Measurements from ENCODE around the gene NAA35. TPM values are rescaled to one million over a fixed set of nuclear protein-coding genes. Genes with fewer than 3 reads are reported as not detected.
"Not testable (repeated sequence)": the region's sequence is repeated elsewhere in the genome, so short reads cannot be mapped to it uniquely, and the experiment has no call there.

Gene NAA35
- total RNA-seq, 1 donor from 2014 or later, result 17.9 TPM

- intact Hi-C loops (cut with micrococcal nuclease), result no loop called here
- DNase-seq, result no peak
- Histone ChIP-seq H3K36me3 (peaks cover 61% of the 10 kb centered on the region), H3K4me3 (no peak overlapping the region), H3K27me3 (ENCODE audit: low read depth) (no peaks in the 10 kb centered on the region), H3K9me3 (replicated peaks) (no peaks in the 10 kb centered on the region), H3K4me1 (peaks cover 16% of the 10 kb centered on the region), H3K27ac (replicated peaks) (no peak overlapping the region)
- no peak for TF ChIP-seq CTCF (IDR thresholded peaks at IDR 0.05; ENCODE audit: borderline replicate concordance)
Measured at GRCh38 chr9:85964949-85965348, 24.0 kb downstream of the NAA35 start.

GRCh38 chr9:85969727-85970126 is 28.8 kb downstream of the NAA35 start:
- Histone ChIP-seq H3K27ac (replicated peaks) (no peak overlapping the region), H3K9me3 (replicated peaks) (no peaks in the 10 kb centered on the region), H3K27me3 (ENCODE audit: low read depth) (no peaks in the 10 kb centered on the region), H3K4me3 (no peak overlapping the region), H3K36me3 (peaks cover 43% of the 10 kb centered on the region), H3K4me1 (peaks cover 5% of the 10 kb centered on the region)
- intact Hi-C loops (cut with micrococcal nuclease), result no loop called here
- TF ChIP-seq CTCF (IDR thresholded peaks at IDR 0.05; ENCODE audit: borderline replicate concordance), result no peak
- DNase-seq, result no peak

GRCh38 chr9:85971731-85972130 is 30.8 kb downstream of the NAA35 start:
- peaks cover 43% of the 10 kb centered on the region for H3K36me3 ChIP-seq
- no peak for DNase-seq
- no peaks in the 10 kb centered on the region for H3K27me3 ChIP-seq (ENCODE audit: low read depth)
- H3K9me3 ChIP-seq (replicated peaks), result no peaks in the 10 kb centered on the region
- H3K4me1 ChIP-seq, result peaks cover 5% of the 10 kb centered on the region
- no peak overlapping the region for H3K27ac ChIP-seq (replicated peaks)
- intact Hi-C loops (cut with micrococcal nuclease), result no loop called here
- no peak overlapping the region for H3K4me3 ChIP-seq
- TF ChIP-seq CTCF (IDR thresholded peaks at IDR 0.05; ENCODE audit: borderline replicate concordance), result no peak

GRCh38 chr9:85973238-85973637 is 32.3 kb downstream of the NAA35 start:
- Histone ChIP-seq H3K27me3 (ENCODE audit: low read depth) (no peaks in the 10 kb centered on the region), H3K36me3 (peaks cover 57% of the 10 kb centered on the region), H3K27ac (replicated peaks) (no peak overlapping the region), H3K4me1 (no peaks in the 10 kb centered on the region), H3K4me3 (no peak overlapping the region), H3K9me3 (replicated peaks) (no peaks in the 10 kb centered on the region)
- intact Hi-C loops (cut with micrococcal nuclease), result no loop called here
- TF ChIP-seq CTCF (IDR thresholded peaks at IDR 0.05; ENCODE audit: borderline replicate concordance), result no peak
- no peak for DNase-seq

GRCh38 chr9:85974055-85974547 is 33.2 kb downstream of the NAA35 start:
- intact Hi-C loops (cut with micrococcal nuclease); H3K9me3 ChIP-seq (replicated peaks); DNase-seq; H3K4me3 ChIP-seq; H3K4me1 ChIP-seq; H3K27ac ChIP-seq (replicated peaks); H3K27me3 ChIP-seq (ENCODE audit: low read depth): not testable (repeated sequence)
- peaks cover 64% of the 10 kb centered on the region for H3K36me3 ChIP-seq

- TF ChIP-seq CTCF (IDR thresholded peaks at IDR 0.05; ENCODE audit: borderline replicate concordance), result no peak
- intact Hi-C loops (cut with micrococcal nuclease), result no loop called here
- peaks cover 66% of the 10 kb centered on the region for H3K36me3 ChIP-seq
Measured at GRCh38 chr9:85978496-85978895, 37.5 kb downstream of the NAA35 start.

More at GRCh38 chr9:85978496-85978895, 37.5 kb downstream of the NAA35 start:
- Histone ChIP-seq H3K4me1 (peaks cover 18% of the 10 kb centered on the region), H3K27ac (replicated peaks) (no peak overlapping the region), H3K9me3 (replicated peaks) (no peaks in the 10 kb centered on the region), H3K27me3 (ENCODE audit: low read depth) (no peaks in the 10 kb centered on the region), H3K4me3 (no peak overlapping the region)
- no peak for DNase-seq

Data from left ventricle myocardium inferior (tissue), 1 donor.